Ammon's horn (tissue), 1 donor: ENCODE measurements around the gene GLS2.
"Not testable (repeated sequence)": the region's sequence is repeated elsewhere in the genome, so short reads cannot be mapped to it uniquely, and the experiment has no call there.

Experiments
- DNase-seq: peaks from one replicate; pipeline ENCODE4 v3.0.0-alpha.2; 2016; ENCODE audit warnings: low spot score

Gene GLS2

GRCh38 chr12:56488041-56488955 lies at the start of gene GLS2:
TSS of gene GLS2 (minus strand) at chr12:56488161. CDS start at chr12:56488118, 43 bp downstream.
- peak; percentile 91 for DNase-seq

- no peak for DNase-seq
These were observed 49.6 kb upstream of the GLS2 start for GRCh38 chr12:56537546-56537945.

GRCh38 chr12:56530390-56531055 lies 42.6 kb upstream of the GLS2 start:
- DNase-seq, result no peak

GRCh38 chr12:56529656-56530055 lies 41.7 kb upstream of the GLS2 start:
- DNase-seq, result no peak

- no peak for DNase-seq
These were observed 40.9 kb upstream of the GLS2 start for GRCh38 chr12:56528846-56529245.

GRCh38 chr12:56522411-56523193 lies 34.6 kb upstream of the GLS2 start:
- DNase-seq, result no peak

GRCh38 chr12:56521590-56522371 lies 33.8 kb upstream of the GLS2 start, which contains the start of gene RBMS2:
TSS of gene RBMS2 (plus strand) at chr12:56521820. CDS start at chr12:56522024, 204 bp downstream.
- peak; percentile 90 for DNase-seq

- no peak for DNase-seq
These were observed 33.2 kb upstream of the GLS2 start for GRCh38 chr12:56521209-56521589.

- no peak for DNase-seq
These were observed 32.5 kb upstream of the GLS2 start for GRCh38 chr12:56520506-56520905.

GRCh38 chr12:56520048-56520447 lies 32.1 kb upstream of the GLS2 start:
- no peak for DNase-seq

GRCh38 chr12:56518570-56518969 lies 30.6 kb upstream of the GLS2 start:
- DNase-seq, result no peak

GRCh38 chr12:56517854-56518253 lies 29.9 kb upstream of the GLS2 start:
- DNase-seq, result no peak

GRCh38 chr12:56514014-56514318 lies 26.0 kb upstream of the GLS2 start:
- DNase-seq, result not testable (repeated sequence)

- DNase-seq, result no peak
These were observed 22.8 kb upstream of the GLS2 start for GRCh38 chr12:56510786-56511185.

GRCh38 chr12:56499879-56500278 lies 11.9 kb upstream of the GLS2 start:
- DNase-seq, result not testable (repeated sequence)

GRCh38 chr12:56499452-56499851 lies 11.5 kb upstream of the GLS2 start:
- DNase-seq, result not testable (repeated sequence)

GRCh38 chr12:56498126-56498902 lies 10.4 kb upstream of the GLS2 start:
- DNase-seq, result not testable (repeated sequence)

- DNase-seq, result peak; percentile 54
These were observed 8.7 kb upstream of the GLS2 start for GRCh38 chr12:56496704-56497103.

- not testable (repeated sequence) for DNase-seq
These were observed 6.5 kb upstream of the GLS2 start for GRCh38 chr12:56494481-56494880.

GRCh38 chr12:56494106-56494415 lies 6.1 kb upstream of the GLS2 start:
- DNase-seq, result not testable (repeated sequence)
